ENCODE data around the gene MAML2. TPM values are rescaled to one million over a fixed set of nuclear protein-coding genes. Genes with fewer than 3 reads are reported as not detected.

MAML2 gene
- total RNA-seq, 1 experiment from 2014 or later, result 2.7 TPM

DNA sequence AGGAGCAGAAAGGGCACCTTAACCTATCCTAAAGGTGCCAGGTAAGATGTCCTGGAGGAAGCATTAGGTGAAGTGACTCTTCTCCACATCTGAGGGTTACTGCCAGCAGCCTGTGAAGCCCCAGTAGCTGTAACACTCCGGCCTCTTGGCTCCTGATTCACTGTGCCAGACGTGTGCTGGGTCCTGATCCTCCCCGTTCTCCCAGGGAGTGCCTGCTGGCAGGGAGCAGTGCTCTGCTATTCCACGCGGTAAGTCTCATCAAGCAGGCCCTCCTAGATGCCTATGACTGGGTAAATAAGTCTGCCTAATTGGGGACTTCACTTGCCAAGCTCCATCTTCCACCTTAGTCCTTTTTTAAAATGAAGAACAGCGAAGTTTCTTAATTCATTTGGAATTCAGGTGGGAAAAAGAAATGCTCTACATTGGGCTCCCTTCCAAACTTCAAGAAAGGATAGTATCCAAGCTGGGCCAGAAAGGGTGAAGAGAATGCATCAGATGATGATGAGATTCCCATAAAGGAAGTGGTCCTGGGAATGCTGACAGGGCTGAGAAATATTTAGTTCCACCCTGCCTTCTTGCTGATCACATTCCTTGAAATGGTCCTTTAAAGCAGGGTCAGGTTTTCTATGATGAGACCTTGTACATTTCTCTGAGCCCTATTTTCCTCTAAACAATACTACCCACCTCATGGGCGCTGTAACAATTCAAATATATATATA, 188.0 kb downstream of the MAML2 start:
- Histone ChIP-seq H3K4me1 (ENCODE audit: insufficient read depth, low read length) (peaks cover 10% of the 10 kb centered on the region; the same call in 1 of the 2 replicates), H2AFZ (ENCODE audit: low read length) (no peak overlapping the region), H3K4me2 (ENCODE audit: insufficient read depth, insufficient read length, low read length) (no peak overlapping the region), H3K4ac (ENCODE audit: low read depth, low read length) (no peak overlapping the region), H3T11ph (ENCODE audit: low read length) (no peak overlapping the region), H3K23me2 (ENCODE audit: insufficient read length, low read depth, low read length, poor library complexity, severe bottlenecking) (no peaks in the 10 kb centered on the region), H3K9ac (ENCODE audit: extremely low read depth, insufficient read length, low read length) (no peak overlapping the region), H3K79me1 (ENCODE audit: insufficient read depth, low read depth, low read length, poor library complexity, severe bottlenecking) (no peaks in the 10 kb centered on the region), H3K27ac (ENCODE audit: insufficient read length, low read depth, low read length) (no peak overlapping the region), H3K27me3 (ENCODE audit: insufficient read depth, low read length) (no peaks in the 10 kb centered on the region), H4K91ac (ENCODE audit: insufficient read length, low read depth, low read length) (no peak overlapping the region), H2BK5ac (ENCODE audit: insufficient read length, low read length) (no peak overlapping the region), H3K79me2 (ENCODE audit: insufficient read depth, low read length) (no peaks in the 10 kb centered on the region), H3K56ac (ENCODE audit: insufficient read length, low read depth, low read length) (no peak overlapping the region), H3K23ac (ENCODE audit: insufficient read length, low read depth, low read length) (no peak overlapping the region), H3K18ac (ENCODE audit: insufficient read length, low read depth, low read length) (no peak overlapping the region), H2BK120ac (ENCODE audit: low read depth, low read length, poor library complexity, severe bottlenecking) (no peak overlapping the region), H2BK15ac (ENCODE audit: low read depth, low read length) (no peak overlapping the region), H3K14ac (ENCODE audit: insufficient read depth, low read length) (no peak overlapping the region), H2AK5ac (ENCODE audit: insufficient read length, low read length) (no peak overlapping the region), H4K8ac (replicated peaks; ENCODE audit: insufficient read length, low read depth, low read length) (no peak overlapping the region), H3K9me3 (ENCODE audit: control insufficient read depth, low read depth, low read length) (no peaks in the 10 kb centered on the region), H2BK20ac (ENCODE audit: low read depth, low read length, poor library complexity, severe bottlenecking) (no peak overlapping the region), H4K5ac (ENCODE audit: insufficient read length, low read depth, low read length) (no peak overlapping the region), H4K20me1 (ENCODE audit: control insufficient read depth, insufficient read depth, insufficient read length) (no peaks in the 10 kb centered on the region), H2BK12ac (ENCODE audit: insufficient read length, low read depth, low read length) (no peak overlapping the region)
- TF ChIP-seq, protein P1, sequence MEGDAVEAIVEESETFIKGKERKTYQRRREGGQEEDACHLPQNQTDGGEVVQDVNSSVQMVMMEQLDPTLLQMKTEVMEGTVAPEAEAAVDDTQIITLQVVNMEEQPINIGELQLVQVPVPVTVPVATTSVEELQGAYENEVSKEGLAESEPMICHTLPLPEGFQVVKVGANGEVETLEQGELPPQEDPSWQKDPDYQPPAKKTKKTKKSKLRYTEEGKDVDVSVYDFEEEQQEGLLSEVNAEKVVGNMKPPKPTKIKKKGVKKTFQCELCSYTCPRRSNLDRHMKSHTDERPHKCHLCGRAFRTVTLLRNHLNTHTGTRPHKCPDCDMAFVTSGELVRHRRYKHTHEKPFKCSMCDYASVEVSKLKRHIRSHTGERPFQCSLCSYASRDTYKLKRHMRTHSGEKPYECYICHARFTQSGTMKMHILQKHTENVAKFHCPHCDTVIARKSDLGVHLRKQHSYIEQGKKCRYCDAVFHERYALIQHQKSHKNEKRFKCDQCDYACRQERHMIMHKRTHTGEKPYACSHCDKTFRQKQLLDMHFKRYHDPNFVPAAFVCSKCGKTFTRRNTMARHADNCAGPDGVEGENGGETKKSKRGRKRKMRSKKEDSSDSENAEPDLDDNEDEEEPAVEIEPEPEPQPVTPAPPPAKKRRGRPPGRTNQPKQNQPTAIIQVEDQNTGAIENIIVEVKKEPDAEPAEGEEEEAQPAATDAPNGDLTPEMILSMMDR (conservative IDR thresholded peaks at IDR 0.05), result no peak
- no peak overlapping the region for H3K4me3 Mint-ChIP-seq
- H3K27me3 Mint-ChIP-seq (ENCODE audit: low read depth), result no peaks in the 10 kb centered on the region
- H3K27ac Mint-ChIP-seq, result 0 out of 7 replicates have a peak overlapping the region, but pooled peaks of 1 of the 3 experiments have one; percentile 40
- no CpG with 5 or more reads among the region's 7 CpGs for WGBS (ENCODE audit: extremely low coverage, insufficient read length, low lambda C conversion rate)
- H3K36me3 Mint-ChIP-seq (ENCODE audit: insufficient read depth in 1 of 3, low read depth in 3 of 3), result no peaks in the 10 kb centered on the region
- peaks cover 13 to 32% of the 10 kb centered on the region in 2 experiments for H3K4me1 Mint-ChIP-seq
- DNase-seq, result no peak
- no peaks in the 10 kb centered on the region for H3K9me3 Mint-ChIP-seq
